ENCODE results near the gene RAB30. TPM values are rescaled to one million over a fixed set of nuclear protein-coding genes. Genes with fewer than 3 reads are reported as not detected.

RAB30 gene
- polyA plus RNA-seq, 3 donors = 0.11 to 0.67 (median 0.54) TPM

DNA sequence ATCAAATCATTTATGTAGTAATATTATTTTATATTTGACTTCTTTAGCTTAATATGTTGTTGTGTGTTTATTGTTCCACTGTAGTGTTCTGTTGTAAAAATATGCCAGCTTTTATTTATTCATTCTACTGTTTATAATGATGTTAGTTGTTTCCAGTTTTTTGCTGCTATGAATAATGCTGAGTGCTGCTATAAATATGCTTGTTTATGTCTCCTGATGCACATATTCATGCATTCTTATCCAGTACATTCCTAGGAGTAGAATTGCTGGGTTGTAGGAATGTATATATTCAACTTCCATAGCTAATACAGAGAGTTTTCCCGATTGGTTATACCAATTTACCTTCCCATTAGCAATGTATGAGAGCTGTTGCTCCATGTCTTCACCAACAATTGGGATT lies 33.5 kb upstream of the RAB30 start:
- WGBS (ENCODE audit: insufficient coverage) = no CpG with 5 or more reads among the region's 1 CpG
- TF ChIP-seq, protein P1, sequence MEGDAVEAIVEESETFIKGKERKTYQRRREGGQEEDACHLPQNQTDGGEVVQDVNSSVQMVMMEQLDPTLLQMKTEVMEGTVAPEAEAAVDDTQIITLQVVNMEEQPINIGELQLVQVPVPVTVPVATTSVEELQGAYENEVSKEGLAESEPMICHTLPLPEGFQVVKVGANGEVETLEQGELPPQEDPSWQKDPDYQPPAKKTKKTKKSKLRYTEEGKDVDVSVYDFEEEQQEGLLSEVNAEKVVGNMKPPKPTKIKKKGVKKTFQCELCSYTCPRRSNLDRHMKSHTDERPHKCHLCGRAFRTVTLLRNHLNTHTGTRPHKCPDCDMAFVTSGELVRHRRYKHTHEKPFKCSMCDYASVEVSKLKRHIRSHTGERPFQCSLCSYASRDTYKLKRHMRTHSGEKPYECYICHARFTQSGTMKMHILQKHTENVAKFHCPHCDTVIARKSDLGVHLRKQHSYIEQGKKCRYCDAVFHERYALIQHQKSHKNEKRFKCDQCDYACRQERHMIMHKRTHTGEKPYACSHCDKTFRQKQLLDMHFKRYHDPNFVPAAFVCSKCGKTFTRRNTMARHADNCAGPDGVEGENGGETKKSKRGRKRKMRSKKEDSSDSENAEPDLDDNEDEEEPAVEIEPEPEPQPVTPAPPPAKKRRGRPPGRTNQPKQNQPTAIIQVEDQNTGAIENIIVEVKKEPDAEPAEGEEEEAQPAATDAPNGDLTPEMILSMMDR (IDR thresholded peaks at IDR 0.05) = no peak
- H3K27ac Mint-ChIP-seq = no peak overlapping the region
- no peak for DNase-seq
- Histone ChIP-seq H4K20me1 (ENCODE audit: insufficient read depth, low read length) (no peaks in the 10 kb centered on the region), H2AFZ (ENCODE audit: insufficient read depth, low read depth, low read length, poor library complexity, severe bottlenecking) (no peak overlapping the region), H3K27ac (ENCODE audit: low read depth in 1 of 2, low read length in 2 of 2) (no peak overlapping the region), H3K27me3 (ENCODE audit: control insufficient read depth in 2 of 2, insufficient read depth in 2 of 2, low read length in 2 of 2) (peaks cover 0 to 2% of the 10 kb centered on the region in 2 donors), H3K9me3 (replicated peaks in 1 of 2; ENCODE audit: control insufficient read depth in 1 of 2, insufficient read depth in 1 of 2, low read length in 2 of 2) (no peaks in the 10 kb centered on the region), H3K9ac (ENCODE audit: insufficient read depth, low read length, poor library complexity, severe bottlenecking) (no peak overlapping the region), H3K4me1 (ENCODE audit: control insufficient read depth in 1 of 2, insufficient read depth in 2 of 2, low read length in 2 of 2) (no peaks in the 10 kb centered on the region), H3K36me3 (replicated peaks in 1 of 2; ENCODE audit: control insufficient read depth in 1 of 2, insufficient read depth in 2 of 2, low read length in 2 of 2) (no peaks in the 10 kb centered on the region), H3K79me2 (ENCODE audit: insufficient read depth, low read length) (no peaks in the 10 kb centered on the region), H3K4me2 (replicated peaks; ENCODE audit: extremely low read depth, low read length, poor library complexity, severe bottlenecking) (no peak overlapping the region), H3K4me3 (replicated peaks in 1 of 3; ENCODE audit: low read depth in 2 of 3, low read length in 3 of 3) (no peak overlapping the region)
- H3K36me3 Mint-ChIP-seq = no peaks in the 10 kb centered on the region
- no peak overlapping the region for H3K4me3 Mint-ChIP-seq
- intact Hi-C loops (cut with micrococcal nuclease) = no loop called here
- H3K4me1 Mint-ChIP-seq = no peaks in the 10 kb centered on the region
- H3K27me3 Mint-ChIP-seq (ENCODE audit: low read depth in 3 of 3) = peaks cover 2 to 6% (median 3%) of the 10 kb centered on the region in 3 donors
- H3K9me3 Mint-ChIP-seq = peaks cover 0 to 2% (median 0%) of the 10 kb centered on the region in 7 donors

GRCh38 chr11:83102834-83103233 lies 31.1 kb upstream of the RAB30 start:
- Histone ChIP-seq H3K4me3 (replicated peaks in 1 of 3; ENCODE audit: low read depth in 2 of 3, low read length in 3 of 3) (no peak overlapping the region), H3K36me3 (replicated peaks in 1 of 2; ENCODE audit: control insufficient read depth in 1 of 2, insufficient read depth in 2 of 2, low read length in 2 of 2) (no peaks in the 10 kb centered on the region), H3K4me1 (ENCODE audit: control insufficient read depth in 1 of 2, insufficient read depth in 2 of 2, low read length in 2 of 2) (no peaks in the 10 kb centered on the region), H3K9me3 (replicated peaks in 1 of 2; ENCODE audit: control insufficient read depth in 1 of 2, insufficient read depth in 1 of 2, low read length in 2 of 2) (no peaks in the 10 kb centered on the region), H2AFZ (ENCODE audit: insufficient read depth, low read depth, low read length, poor library complexity, severe bottlenecking) (no peak overlapping the region), H3K27me3 (ENCODE audit: control insufficient read depth in 2 of 2, insufficient read depth in 2 of 2, low read length in 2 of 2) (peaks cover 0 to 2% of the 10 kb centered on the region in 2 donors), H3K4me2 (replicated peaks; ENCODE audit: extremely low read depth, low read length, poor library complexity, severe bottlenecking) (no peak overlapping the region), H3K27ac (ENCODE audit: low read depth in 1 of 2, low read length in 2 of 2) (no peak overlapping the region), H3K79me2 (ENCODE audit: insufficient read depth, low read length) (no peaks in the 10 kb centered on the region), H3K9ac (ENCODE audit: insufficient read depth, low read length, poor library complexity, severe bottlenecking) (no peak overlapping the region), H4K20me1 (ENCODE audit: insufficient read depth, low read length) (no peaks in the 10 kb centered on the region)
- TF ChIP-seq, protein P1 (IDR thresholded peaks at IDR 0.05) = no peak
- WGBS (ENCODE audit: insufficient coverage) = no CpG with 5 or more reads among the region's 3 CpGs
- Mint-ChIP-seq H3K36me3 (no peaks in the 10 kb centered on the region), H3K4me1 (no peaks in the 10 kb centered on the region), H3K9me3 (peaks cover 0 to 5% (median 0%) of the 10 kb centered on the region in 7 donors), H3K27ac (no peak overlapping the region), H3K27me3 (ENCODE audit: low read depth in 3 of 3) (peaks cover 2 to 5% (median 4%) of the 10 kb centered on the region in 3 donors), H3K4me3 (no peak overlapping the region)
- no peak for DNase-seq
- intact Hi-C loops (cut with micrococcal nuclease) = no loop called here

Measured in CD14-positive monocyte (primary cell).